ENCODE data around the gene DISC1. TPM values are rescaled to one million over a fixed set of nuclear protein-coding genes. Genes with fewer than 3 reads are reported as not detected.
A peak's percentile ranks its signal among the peaks of the same experiment; 100 is the strongest.

The DISC1 gene
- total and polyA plus RNA-seq, 2 experiments from 2014 or later, result 6.5 to 11.5 TPM

GRCh38 chr1:231801042-231801585 is 174.5 kb downstream of the DISC1 start:
- no peaks in the 10 kb centered on the region for H3K27me3 ChIP-seq
- no peaks in the 10 kb centered on the region for H3K36me3 ChIP-seq
- no peak overlapping the region for H3K27ac ChIP-seq
- H3K9me3 ChIP-seq (ENCODE audit: low read depth), result no peaks in the 10 kb centered on the region
- TF ChIP-seq CTCF (IDR thresholded peaks at IDR 0.05; ENCODE audit: low read depth, low read length), result no peak
- H3K4me1 ChIP-seq (ENCODE audit: low read depth), result no peaks in the 10 kb centered on the region
- H3K4me3 ChIP-seq, result no peak overlapping the region
- DNase-seq (ENCODE audit: low read depth in 1 of 2, low spot score in 1 of 2), result no peak

- Histone ChIP-seq H3K27ac (no peak overlapping the region), H3K4me3 (no peak overlapping the region), H3K4me1 (ENCODE audit: low read depth) (peaks cover 3% of the 10 kb centered on the region), H3K36me3 (no peaks in the 10 kb centered on the region), H3K27me3 (no peaks in the 10 kb centered on the region), H3K9me3 (ENCODE audit: low read depth) (no peaks in the 10 kb centered on the region)
- no peak for TF ChIP-seq CTCF (IDR thresholded peaks at IDR 0.05; ENCODE audit: low read depth, low read length)
- DNase-seq (ENCODE audit: low read depth in 1 of 2, low spot score in 1 of 2), result peak in 1 of 2 donors; percentile 82
Observed at GRCh38 chr1:231803353-231803752, 176.8 kb downstream of the DISC1 start.

GRCh38 chr1:231806623-231807495 is 180.3 kb downstream of the DISC1 start:
- peak; percentile 58 for TF ChIP-seq CTCF (IDR thresholded peaks at IDR 0.05; ENCODE audit: low read depth, low read length)

GRCh38 chr1:231807541-231807940 is 181.0 kb downstream of the DISC1 start:
- TF ChIP-seq CTCF (IDR thresholded peaks at IDR 0.05; ENCODE audit: low read depth, low read length), result no peak
- Histone ChIP-seq H3K4me1 (ENCODE audit: low read depth) (peaks cover 3% of the 10 kb centered on the region), H3K4me3 (no peak overlapping the region), H3K36me3 (no peaks in the 10 kb centered on the region), H3K27ac (peak overlapping the region; percentile 49), H3K9me3 (ENCODE audit: low read depth) (no peaks in the 10 kb centered on the region), H3K27me3 (no peaks in the 10 kb centered on the region)
- no peak for DNase-seq (ENCODE audit: low read depth in 1 of 2, low spot score in 1 of 2)

More at GRCh38 chr1:231806623-231807495, 180.3 kb downstream of the DISC1 start:
- Histone ChIP-seq H3K27ac (peak overlapping the region; percentile 65), H3K4me1 (ENCODE audit: low read depth) (peaks cover 3% of the 10 kb centered on the region), H3K4me3 (no peak overlapping the region), H3K27me3 (no peaks in the 10 kb centered on the region), H3K9me3 (ENCODE audit: low read depth) (no peaks in the 10 kb centered on the region), H3K36me3 (no peaks in the 10 kb centered on the region)
- DNase-seq (ENCODE audit: low read depth in 1 of 2, low spot score in 1 of 2), result peak; percentile 58 to 81

GRCh38 chr1:231808116-231808515 is 181.5 kb downstream of the DISC1 start:
- DNase-seq (ENCODE audit: low read depth in 1 of 2, low spot score in 1 of 2), result no peak
- H3K4me1 ChIP-seq (ENCODE audit: low read depth), result peaks cover 3% of the 10 kb centered on the region
- no peak for TF ChIP-seq CTCF (IDR thresholded peaks at IDR 0.05; ENCODE audit: low read depth, low read length)
- H3K27me3 ChIP-seq, result no peaks in the 10 kb centered on the region
- no peak overlapping the region for H3K4me3 ChIP-seq
- no peaks in the 10 kb centered on the region for H3K36me3 ChIP-seq
- H3K9me3 ChIP-seq (ENCODE audit: low read depth), result no peaks in the 10 kb centered on the region
- H3K27ac ChIP-seq, result peak overlapping the region; percentile 36
